OCI-LY7 (cell line): ENCODE results near the gene PPP1R2B. TPM values are rescaled to one million over a fixed set of nuclear protein-coding genes. Genes with fewer than 3 reads are reported as not detected.
"Not testable (repeated sequence)": the region's sequence is repeated elsewhere in the genome, so short reads cannot be mapped to it uniquely, and the experiment has no call there.

ENCODE experiments used
- BruUV-seq: library from RNA; stranded (reverse); fragments of 400-500 nt; replicated peaks from 2 replicates; lab custom pipeline; 2021; lab: Mats Ljungman, UMichigan
- CTCF ChIA-PET: fragments of 300-600 bp; sonication (Branson Sonifier 250); formaldehyde crosslinking; loops from one replicate; lab custom pipeline; 2022; ENCODE audit warnings: antibody characterized with exemption; ENCODE audit not compliant: unreplicated experiment; lab: Charles Lee
- POLR2A ChIA-PET: fragments of 300-600 bp; sonication (Branson Sonifier 250); formaldehyde crosslinking; loops from one replicate; lab custom pipeline; 2022; ENCODE audit warnings: antibody characterized with exemption; lab: Charles Lee
- DNase-seq: peaks from one replicate; pipeline ENCODE4 v3.0.0-alpha.2; 2015; ENCODE audit warnings: low spot score
- H2AFZ ChIP-seq: fragments of 200-600 bp; sonication (generic), shearing (Covaris generic); 2 replicates; pipeline ENCODE4 v1.6.1; 2014; ENCODE audit warnings: mild to moderate bottlenecking, antibody characterized with exemption, low read length, moderate library complexity
- H3K27ac ChIP-seq: fragments of 200-600 bp; sonication (generic); 2 replicates; pipeline ENCODE4 v1.5.1; 2014; ENCODE audit warnings: mixed run types, low read depth, mild to moderate bottlenecking, moderate library complexity, low read length, inconsistent platforms; ENCODE audit not compliant: poor library complexity, severe bottlenecking
- H3K36me3 ChIP-seq: fragments of 200-600 bp; sonication (generic); 2 replicates; pipeline ENCODE4 v1.6.1; 2014; ENCODE audit warnings: mild to moderate bottlenecking, antibody characterized with exemption, low read length, moderate library complexity, mixed read lengths; ENCODE audit not compliant: insufficient read depth
- H3K4me1 ChIP-seq: fragments of 200-600 bp; sonication (generic); 2 replicates; pipeline ENCODE4 v1.5.1; 2014; ENCODE audit warnings: mild to moderate bottlenecking, low read length; ENCODE audit not compliant: insufficient read depth, poor library complexity, severe bottlenecking
- H3K4me2 ChIP-seq: fragments of 200-600 bp; sonication (generic); 2 replicates; pipeline ENCODE4 v1.6.1; 2014; ENCODE audit warnings: mild to moderate bottlenecking, low read length
- H3K4me3 ChIP-seq: fragments of 200-600 bp; sonication (generic); 2 replicates; pipeline ENCODE4 v1.5.1; 2014; ENCODE audit warnings: mild to moderate bottlenecking, low read depth, low read length; ENCODE audit not compliant: poor library complexity, severe bottlenecking
- H3K79me2 ChIP-seq: fragments of 200-600 bp; sonication (generic); 2 replicates; pipeline ENCODE4 v1.6.1; 2016; ENCODE audit warnings: low read depth, mild to moderate bottlenecking, low read length, moderate library complexity, mixed read lengths; ENCODE audit not compliant: insufficient read depth
- H3K9me2 ChIP-seq: fragments of 200-600 bp; sonication (generic); 2 replicates; pipeline ENCODE4 v1.6.1; 2016; ENCODE audit warnings: mild to moderate bottlenecking, low read length, mixed read lengths; ENCODE audit not compliant: insufficient read depth
- H3K9me3 ChIP-seq: fragments of 200-600 bp; sonication (generic); 2 replicates; pipeline ENCODE4 v1.6.1; 2014; ENCODE audit warnings: mild to moderate bottlenecking, mixed run types, low read length, mixed read lengths
- H4K20me1 ChIP-seq: fragments of 200-600 bp; sonication (generic); 2 replicates; pipeline ENCODE4 v1.6.1; 2014; ENCODE audit warnings: mild to moderate bottlenecking, antibody characterized with exemption, low read length, moderate library complexity, mixed read lengths; ENCODE audit not compliant: insufficient read depth
- CTCF ChIP-seq: fragments of 200-600 bp; sonication (generic); conservative IDR thresholded peaks from 2 replicates; pipeline ENCODE4 v1.5.1; 2014; ENCODE audit warnings: mild to moderate bottlenecking, antibody characterized with exemption, low read length, moderate library complexity, mixed read lengths
- EZH2phosphoT487 ChIP-seq: fragments of 200-600 bp; sonication (generic); IDR thresholded peaks from 2 replicates; pipeline ENCODE4 v1.6.1; 2018; ENCODE audit warnings: low read depth, borderline replicate concordance, mild to moderate bottlenecking, mixed run types, antibody characterized with exemption, low read length, moderate library complexity, mixed read lengths
- intact Hi-C: fragments of 100-400 bp; cut with micrococcal nuclease; formaldehyde crosslinking; loops from one replicate; pipeline ENCODE4 v1.10.0; 2022; ENCODE audit not compliant: unreplicated experiment
- total RNA-seq, 2 experiments: library from RNA; depleted of rRNA in 1 of 2; stranded (reverse); fragments of >200 nt in 1 of 2; shearing (Covaris generic) in 1 of 2; gene quantifications; 2 replicates each; pipeline ENCODE4 v1.2.3, GENCODE V29; 2014 to 2022

The PPP1R2B gene
- total RNA-seq, 2 experiments from 2014 or later: not detected

- no peaks in the 10 kb centered on the region for H3K9me2 ChIP-seq
- H3K36me3 ChIP-seq: no peaks in the 10 kb centered on the region; the same call in 1 of the 2 replicates
- peak overlapping the region; percentile 31; the same call in 1 of the 2 replicates for H2AFZ ChIP-seq
- no peak overlapping the region for H3K27ac ChIP-seq
- intact Hi-C loops: no loop called here
- TF ChIP-seq EZH2phosphoT487 (no peak), CTCF (no peak)
- no TSS peak for BruUV-seq
- no peaks in the 10 kb centered on the region for H3K79me2 ChIP-seq
- H4K20me1 ChIP-seq: no peaks in the 10 kb centered on the region
- POLR2A ChIA-PET: interaction anchor here (0.5 to 1.5 kb wide), 6 partner anchors 9 to 520 kb away, joined by 3 to 10 read pairs (median 4); no protein-coding TSS in a partner anchor
- no peak overlapping the region for H3K4me3 ChIP-seq
- no peaks in the 10 kb centered on the region for H3K9me3 ChIP-seq
- DNase-seq: no peak
- H3K4me1 ChIP-seq: peaks cover 5% of the 10 kb centered on the region
- CTCF ChIA-PET: no interaction called here
- no peak overlapping the region for H3K4me2 ChIP-seq
These were observed 8.4 kb upstream of the PPP1R2B start for GRCh38 chr5:156841737-156842136.

DNA sequence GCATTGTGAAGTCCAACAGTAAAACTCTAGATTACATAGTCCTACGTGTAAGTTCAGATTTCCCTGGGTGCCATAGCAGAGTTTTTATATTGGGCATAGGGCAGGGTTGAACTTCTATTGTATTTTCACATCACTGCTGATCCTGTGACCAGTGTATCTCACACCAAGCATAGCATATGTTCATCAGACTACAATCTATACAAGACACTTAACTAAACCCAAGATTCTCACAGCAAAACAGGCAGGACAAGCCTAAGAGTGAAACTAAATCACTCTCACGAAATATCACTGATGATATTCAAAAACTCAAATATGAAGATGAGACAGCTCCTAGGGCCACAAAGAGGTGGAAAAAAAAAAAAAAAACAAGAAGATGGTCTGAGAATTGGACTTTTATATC, 3.2 kb upstream of the PPP1R2B start:
- Histone ChIP-seq H3K9me2 (no peaks in the 10 kb centered on the region), H3K4me2 (no peak overlapping the region), H3K36me3 (peaks cover 5% of the 10 kb centered on the region; the same call in 1 of the 2 replicates), H3K4me3 (no peak overlapping the region), H3K27ac (no peak overlapping the region), H3K4me1 (peaks cover 2% of the 10 kb centered on the region), H4K20me1 (no peaks in the 10 kb centered on the region), H3K9me3 (peaks cover 12% of the 10 kb centered on the region; the same call in 1 of the 2 replicates), H3K79me2 (no peaks in the 10 kb centered on the region), H2AFZ (no peak overlapping the region; the same call in 1 of the 2 replicates)
- BruUV-seq: no TSS peak
- CTCF ChIA-PET: interaction anchor here (1.1 kb wide), 1 partner anchor 33 kb away, joined by 4 read pairs; no protein-coding TSS in a partner anchor
- no peak for DNase-seq
- intact Hi-C loops: no loop called here
- POLR2A ChIA-PET: interaction anchor here (1.3 to 2.8 kb wide), 3 partner anchors 17 to 89 kb away, joined by 4 to 12 read pairs (median 6); no protein-coding TSS in a partner anchor
- TF ChIP-seq EZH2phosphoT487 (no peak), CTCF (no peak)

DNA sequence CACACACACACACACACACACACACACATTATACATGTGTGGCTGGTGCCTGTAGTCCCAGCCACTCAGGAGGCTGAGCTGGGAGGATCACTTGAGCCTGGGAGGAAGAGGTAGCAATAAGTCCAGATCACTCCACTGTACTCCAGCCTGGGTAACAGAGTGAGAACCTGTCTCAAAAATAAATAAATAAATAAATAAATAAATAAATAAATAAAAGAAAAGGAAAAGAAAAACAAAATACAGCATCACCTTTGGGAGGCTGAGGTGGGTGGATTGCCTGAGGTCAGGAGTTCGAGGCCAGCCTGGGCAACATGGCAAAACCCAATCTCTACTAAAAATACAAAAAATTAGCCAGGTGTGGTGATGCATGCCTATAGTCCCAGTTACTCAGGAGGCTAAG, 1.6 kb upstream of the PPP1R2B start:
- H4K20me1 ChIP-seq, intact Hi-C loops, BruUV-seq, H3K4me2 ChIP-seq, DNase-seq, H2AFZ ChIP-seq, H3K27ac ChIP-seq, H3K4me3 ChIP-seq, CTCF ChIA-PET, H3K36me3 ChIP-seq, H3K79me2 ChIP-seq, H3K9me2 ChIP-seq, H3K4me1 ChIP-seq: not testable (repeated sequence)
- POLR2A ChIA-PET: interaction anchor here (0.6 to 2.0 kb wide), 6 partner anchors 10 to 1920 kb away, joined by 3 to 6 read pairs (median 6); no protein-coding TSS in a partner anchor
- peaks cover 12% of the 10 kb centered on the region; the same call in 1 of the 2 replicates for H3K9me3 ChIP-seq
